ENCODE data around the gene CTU2.

- TF ChIP-seq EZH2phosphoT487 (IDR thresholded peaks at IDR 0.05; ENCODE audit: borderline replicate concordance, low read length) (no peak), CTCF (IDR thresholded peaks at IDR 0.05; ENCODE audit: low read depth, low read length, poor library complexity, severe bottlenecking) (no peak)
Measured at GRCh38 chr16:88713054-88713453, 6.8 kb downstream of the CTU2 start.
